HG03378 (cell line): ENCODE measurements around the gene TNPO2.
"Not testable (repeated sequence)": the region's sequence is repeated elsewhere in the genome, so short reads cannot be mapped to it uniquely, and the experiment has no call there.

ENCODE experiments used
- ATAC-seq: cut with Tn5 transposase; IDR thresholded peaks from one replicate; pipeline ENCODE4 v1.9.1; 2021; ENCODE audit warnings: mild to moderate bottlenecking, moderate library complexity; ENCODE audit not compliant: unreplicated experiment

The TNPO2 gene

DNA sequence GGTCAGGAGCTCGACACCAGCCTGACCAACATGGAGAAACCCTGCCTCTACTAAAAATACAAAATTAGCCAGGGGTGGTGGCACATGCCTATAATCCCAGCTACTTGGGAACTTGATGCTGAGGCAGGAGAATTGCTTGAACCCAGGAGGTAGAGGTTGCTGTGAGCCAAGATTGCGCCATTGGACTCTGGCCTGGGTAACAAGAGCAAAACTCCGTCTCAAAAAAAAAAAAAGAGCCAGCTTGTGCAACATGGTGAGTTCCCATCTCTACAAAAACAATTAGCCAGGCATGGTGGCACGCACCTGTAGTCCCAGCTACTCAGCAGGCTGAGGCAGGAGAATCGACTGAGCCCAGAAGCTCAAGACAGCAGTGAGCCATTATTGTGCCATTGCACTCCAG lies 45.7 kb downstream of the TNPO2 start:
- ATAC-seq, result not testable (repeated sequence)

GRCh38 chr19:12676928-12677327 lies 46.8 kb downstream of the TNPO2 start:
- no peak for ATAC-seq

GRCh38 chr19:12676384-12676792 lies 47.3 kb downstream of the TNPO2 start:
- no peak for ATAC-seq

DNA sequence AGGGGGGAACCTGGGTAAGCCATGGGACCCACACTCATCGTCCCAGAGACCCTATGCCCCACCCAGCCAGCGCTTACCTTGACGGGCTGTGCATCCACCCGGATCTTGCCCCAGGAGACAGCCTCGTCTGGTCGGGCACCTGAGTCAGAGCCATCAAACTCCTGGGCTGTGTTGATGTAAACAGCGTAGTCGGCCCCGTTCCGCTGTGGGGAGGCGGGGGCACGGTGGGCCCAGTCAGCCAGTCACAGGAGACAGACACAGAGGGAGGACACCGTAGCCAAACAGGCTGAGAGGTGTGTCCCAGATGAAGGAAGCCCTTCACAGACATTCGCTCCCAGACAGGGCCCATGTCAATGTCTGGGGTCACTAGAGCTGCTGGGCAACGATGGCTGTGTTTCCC lies 47.8 kb downstream of the TNPO2 start:
- no peak for ATAC-seq

DNA sequence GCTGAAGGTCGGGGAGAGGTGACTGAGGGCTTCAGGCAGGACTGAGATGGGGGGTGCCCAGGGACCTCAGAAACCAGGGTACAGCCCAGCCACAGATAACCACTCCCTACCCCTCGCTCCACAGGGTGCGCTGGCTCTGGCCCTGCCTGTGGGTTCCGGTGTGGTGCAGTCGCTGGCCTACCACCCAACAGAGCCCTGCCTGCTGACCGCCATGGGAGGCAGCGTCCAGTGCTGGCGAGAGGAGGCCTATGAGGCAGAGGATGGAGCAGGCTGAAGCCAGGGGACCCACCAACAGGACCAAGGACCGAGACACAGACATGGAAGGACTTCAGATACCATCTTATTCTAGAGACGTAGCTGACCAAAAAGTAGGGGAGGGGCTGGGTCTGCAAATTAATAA lies 48.3 kb downstream of the TNPO2 start:
- ATAC-seq, result no peak

DNA sequence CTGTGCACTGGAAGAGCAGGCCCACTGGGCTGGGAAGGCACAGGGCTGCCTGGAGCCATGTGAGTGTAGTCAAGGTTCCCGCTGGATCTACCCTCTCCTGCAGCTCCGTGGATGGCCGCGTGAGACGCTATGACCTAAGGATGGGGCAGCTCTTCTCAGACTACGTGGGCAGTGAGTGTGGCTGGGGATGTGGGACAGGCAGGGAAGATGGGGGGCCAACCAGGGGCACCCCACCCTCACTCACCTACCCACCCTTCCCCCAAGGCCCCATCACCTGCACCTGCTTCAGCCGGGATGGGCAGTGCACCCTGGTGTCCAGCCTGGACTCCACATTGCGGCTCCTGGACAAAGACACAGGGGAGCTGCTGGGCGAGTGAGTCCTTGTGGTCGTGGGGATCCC lies 51.0 kb downstream of the TNPO2 start:
- ATAC-seq, result no peak

DNA sequence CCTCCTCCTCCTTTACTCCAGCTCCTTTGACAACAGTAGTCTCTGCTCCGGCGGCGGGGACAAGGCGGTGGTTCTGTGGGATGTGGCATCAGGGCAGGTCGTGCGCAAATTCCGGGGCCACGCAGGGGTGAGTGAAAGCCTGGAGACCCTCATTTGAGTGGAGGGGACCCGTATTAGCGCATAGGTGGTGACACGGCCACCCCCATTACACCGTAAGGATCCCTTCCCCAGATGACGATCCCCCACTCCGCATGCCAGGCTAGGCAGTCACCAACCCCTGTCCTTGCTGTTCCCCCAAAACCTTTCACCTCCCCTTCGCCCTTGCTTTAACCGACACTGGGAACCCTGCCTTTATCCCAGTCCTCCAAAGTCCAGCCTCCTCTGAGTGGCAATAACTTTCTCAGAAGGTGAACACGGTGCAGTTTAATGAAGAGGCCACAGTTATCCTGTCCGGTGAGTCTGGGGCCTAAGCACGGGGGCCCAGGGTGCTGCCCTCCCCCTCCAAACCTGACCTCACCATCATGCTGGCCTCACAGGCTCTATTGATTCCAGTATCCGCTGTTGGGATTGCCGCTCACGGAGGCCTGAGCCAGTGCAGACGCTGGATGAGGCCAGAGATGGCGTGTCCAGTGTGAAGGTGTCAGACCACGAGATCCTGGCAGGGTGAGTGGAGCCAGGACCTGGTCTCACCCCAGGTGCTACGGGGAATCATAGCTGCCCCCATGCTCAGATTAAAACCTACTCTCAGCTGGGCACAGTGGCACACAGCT lies 53.4 kb downstream of the TNPO2 start:
- ATAC-seq, result no peak

DNA sequence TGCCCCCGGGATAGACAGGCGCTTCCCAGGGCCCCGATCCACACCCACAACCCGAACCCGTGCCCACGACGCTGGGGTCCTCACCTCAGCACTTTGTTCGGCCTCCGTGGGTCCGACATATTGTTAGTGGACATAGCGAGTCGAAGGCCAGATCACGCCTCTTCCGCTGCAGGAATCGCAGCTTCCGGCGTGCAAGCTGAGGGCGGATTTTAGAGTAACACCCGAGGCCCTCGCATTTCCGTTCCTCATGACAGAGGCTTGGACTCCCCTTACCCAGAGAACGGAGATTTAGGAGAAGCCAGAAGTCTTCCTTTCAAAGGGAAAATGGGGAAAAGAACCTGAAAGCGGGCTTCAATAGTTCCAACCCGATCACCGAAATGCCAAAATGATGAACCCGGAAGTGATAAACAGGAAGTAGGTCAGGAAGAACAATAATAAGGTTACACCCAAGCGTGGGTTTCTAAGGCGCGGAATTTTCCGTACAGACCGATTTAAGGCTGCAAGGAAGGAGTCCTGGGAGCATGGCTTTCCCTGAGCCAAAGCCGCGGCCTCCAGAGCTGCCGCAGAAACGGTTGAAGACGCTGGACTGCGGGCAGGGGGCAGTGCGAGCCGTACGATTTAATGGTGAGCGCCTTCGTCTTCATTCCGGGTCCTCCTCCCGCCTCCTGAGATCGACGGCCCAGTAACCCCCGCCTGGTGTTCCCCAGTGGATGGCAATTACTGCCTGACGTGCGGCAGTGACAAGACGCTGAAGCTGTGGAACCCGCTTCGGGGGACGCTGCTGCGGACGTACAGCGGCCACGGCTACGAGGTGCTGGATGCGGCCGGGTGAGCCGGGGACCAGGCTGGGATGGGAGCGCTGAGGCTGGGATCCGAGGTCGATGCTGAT lies 54.2 kb downstream of the TNPO2 start:
- peak; percentile 30 for ATAC-seq

DNA sequence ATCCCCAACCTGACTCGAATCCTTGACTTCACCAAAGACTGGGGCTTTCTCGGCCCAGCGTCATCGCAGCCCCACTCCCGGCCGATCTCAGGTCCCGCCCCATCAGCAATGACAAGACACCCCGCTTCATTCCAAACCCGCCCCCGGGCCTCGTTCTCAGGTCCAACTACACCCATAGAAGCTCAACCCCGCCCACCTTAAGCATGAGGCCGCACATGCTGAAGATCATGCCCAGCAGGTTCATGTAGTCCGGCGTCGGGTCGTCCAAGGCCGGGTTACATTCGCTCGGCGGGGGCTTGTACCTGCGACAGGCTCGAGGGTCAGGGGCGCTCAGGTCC lies 54.8 kb downstream of the TNPO2 start:
- no peak for ATAC-seq

DNA sequence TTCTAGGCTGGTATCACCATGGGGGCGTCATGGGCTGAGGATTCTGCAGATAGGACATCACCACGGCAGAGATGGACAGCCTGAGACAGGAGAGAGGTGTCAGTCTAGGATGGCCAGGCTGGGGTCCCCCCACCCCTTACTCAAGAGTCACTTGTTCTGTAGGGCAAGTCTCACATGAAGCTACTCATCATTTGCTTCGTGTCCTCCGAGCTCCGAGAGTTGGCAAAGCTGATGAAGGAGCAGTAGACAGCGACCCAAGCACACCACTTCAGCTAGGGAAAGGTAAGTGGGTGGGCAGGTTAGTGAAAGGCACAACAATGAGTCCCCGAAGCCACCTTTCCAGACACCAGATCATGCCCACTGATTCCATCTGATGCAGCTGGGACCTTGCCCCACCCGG lies 55.4 kb downstream of the TNPO2 start:
- no peak for ATAC-seq

DNA sequence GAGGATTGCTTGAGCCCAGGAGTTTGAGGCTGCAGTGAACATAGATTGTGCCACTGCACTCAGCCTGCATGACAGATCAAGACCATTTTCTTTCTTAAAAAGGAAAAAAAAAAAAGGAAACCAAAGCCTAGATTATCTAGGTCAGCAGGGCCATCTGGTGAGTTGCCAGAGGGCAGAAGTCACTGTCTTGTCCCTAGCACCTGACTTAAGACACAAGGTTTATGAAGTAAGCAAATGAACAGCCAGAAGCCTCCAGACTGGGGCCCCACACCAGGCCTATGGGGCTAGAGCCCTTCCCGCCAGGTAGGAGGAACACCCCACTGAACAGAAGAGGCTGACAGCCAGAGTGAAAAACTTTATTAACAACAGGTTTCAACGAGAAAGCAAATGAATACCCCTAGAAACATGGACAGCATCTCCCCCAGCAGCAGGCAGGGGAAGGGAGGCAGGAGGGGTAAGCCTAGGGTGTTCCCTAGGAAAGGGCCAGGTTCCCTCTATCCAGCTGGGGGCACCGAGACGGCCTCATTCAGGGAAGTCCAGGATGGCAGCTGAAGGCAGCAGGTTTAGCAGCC lies 55.9 kb downstream of the TNPO2 start:
- ATAC-seq, result no peak

GRCh38 chr19:12666265-12667048 lies 57.3 kb downstream of the TNPO2 start, which contains the start of the genes MAN2B1 and WDR83:
Gene MAN2B1 (minus strand): TSS chr19:12666742. CDS start chr19:12666701, 41 bp downstream.
Gene WDR83 (plus strand): TSS chr19:12666807. CDS start chr19:12669791, 2,984 bp downstream.
- no peak for ATAC-seq

- no peak for ATAC-seq
These were observed 58.0 kb downstream of the TNPO2 start for GRCh38 chr19:12665671-12666264.

DNA sequence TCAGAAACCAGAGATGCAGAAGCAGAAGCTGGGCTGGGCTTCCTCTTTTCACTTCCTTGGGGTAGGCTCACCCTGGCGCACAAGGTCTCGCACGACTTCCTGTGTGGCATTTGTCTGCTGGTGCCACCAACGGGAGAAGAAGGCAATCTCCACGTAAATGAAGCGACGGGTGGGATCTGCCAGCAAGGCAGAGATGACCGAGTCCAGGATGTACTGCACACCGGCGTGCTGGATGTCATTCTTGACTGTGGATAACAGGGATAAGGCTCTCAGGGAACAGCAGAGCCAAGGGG lies 58.5 kb downstream of the TNPO2 start:
- ATAC-seq, result no peak

GRCh38 chr19:12664406-12665280 lies 59.1 kb downstream of the TNPO2 start:
- ATAC-seq, result no peak

- no peak for ATAC-seq
These were observed 62.8 kb downstream of the TNPO2 start for GRCh38 chr19:12660980-12661379.

- ATAC-seq, result no peak
These were observed 65.8 kb downstream of the TNPO2 start for GRCh38 chr19:12657966-12658365.

- ATAC-seq, result no peak
These were observed 66.7 kb downstream of the TNPO2 start for GRCh38 chr19:12656899-12657571.

GRCh38 chr19:12655546-12655945 lies 68.2 kb downstream of the TNPO2 start:
- no peak for ATAC-seq
